VCaP (cell line): ENCODE measurements around the gene BFSP1.

Source experiments
- H3K27ac ChIP-seq: fragments of 450-650 bp; 2 replicates; pipeline ENCODE4 v1.5.1; 2017
- CTCF ChIP-seq: fragments of 450-650 bp; conservative IDR thresholded peaks from 2 replicates; pipeline ENCODE4 v1.5.1; 2017; ENCODE audit warnings: mild to moderate bottlenecking, moderate library complexity

The BFSP1 gene

GRCh38 chr20:17495826-17496225, 35.4 kb downstream of the BFSP1 start:
- no peak overlapping the region for H3K27ac ChIP-seq
- no peak for TF ChIP-seq CTCF

- TF ChIP-seq CTCF, result no peak
- H3K27ac ChIP-seq, result no peak overlapping the region
These were observed 37.0 kb downstream of the BFSP1 start for GRCh38 chr20:17494201-17494600.

GRCh38 chr20:17493173-17493572, 38.0 kb downstream of the BFSP1 start:
- TF ChIP-seq CTCF, result no peak

GRCh38 chr20:17491488-17491887, 39.7 kb downstream of the BFSP1 start:
- H3K27ac ChIP-seq, result no peak overlapping the region
- TF ChIP-seq CTCF, result no peak

More at GRCh38 chr20:17493173-17493572, 38.0 kb downstream of the BFSP1 start:
- no peak overlapping the region for H3K27ac ChIP-seq

- no peak for TF ChIP-seq CTCF
- H3K27ac ChIP-seq, result no peak overlapping the region
These were observed 40.1 kb downstream of the BFSP1 start for GRCh38 chr20:17491041-17491440.

- TF ChIP-seq CTCF, result no peak
- H3K27ac ChIP-seq, result no peak overlapping the region
These were observed 40.7 kb downstream of the BFSP1 start for GRCh38 chr20:17490501-17490900.

- no peak overlapping the region for H3K27ac ChIP-seq
- TF ChIP-seq CTCF, result no peak
These were observed 42.1 kb downstream of the BFSP1 start for GRCh38 chr20:17488916-17489600.
